GM19372 (cell line): Measurements from ENCODE around the gene MYRFL.

Experiments
- ATAC-seq: cut with Tn5 transposase; IDR thresholded peaks from one replicate; pipeline ENCODE4 v1.9.1; 2021; ENCODE audit warnings: mild to moderate bottlenecking, low read depth, moderate library complexity; ENCODE audit not compliant: unreplicated experiment

The MYRFL gene

GRCh38 chr12:69894800-69895383 lies 69.9 kb downstream of the MYRFL start:
- no peak for ATAC-seq

- no peak for ATAC-seq
These were observed 71.8 kb downstream of the MYRFL start for GRCh38 chr12:69896653-69897381.

- ATAC-seq, result no peak
These were observed 72.7 kb downstream of the MYRFL start for GRCh38 chr12:69897744-69898143.

- ATAC-seq, result no peak
These were observed 73.2 kb downstream of the MYRFL start for GRCh38 chr12:69898236-69898635.

GRCh38 chr12:69900720-69901131 lies 75.7 kb downstream of the MYRFL start:
- peak; percentile 75 for ATAC-seq

- ATAC-seq, result no peak
These were observed 76.3 kb downstream of the MYRFL start for GRCh38 chr12:69901221-69901905.

GRCh38 chr12:69903548-69903947 lies 78.5 kb downstream of the MYRFL start:
- ATAC-seq, result no peak

GRCh38 chr12:69904777-69905176 lies 79.8 kb downstream of the MYRFL start:
- no peak for ATAC-seq

GRCh38 chr12:69905801-69906200 lies 80.8 kb downstream of the MYRFL start:
- ATAC-seq, result no peak

- ATAC-seq, result peak; percentile 86
These were observed 81.6 kb downstream of the MYRFL start for GRCh38 chr12:69906411-69907216.

GRCh38 chr12:69908203-69908602 lies 83.2 kb downstream of the MYRFL start:
- ATAC-seq, result no peak

GRCh38 chr12:69910694-69911093 lies 85.7 kb downstream of the MYRFL start:
- ATAC-seq, result no peak

GRCh38 chr12:69913526-69913925 lies 88.5 kb downstream of the MYRFL start:
- ATAC-seq, result no peak

- ATAC-seq, result no peak
These were observed 90.9 kb downstream of the MYRFL start for GRCh38 chr12:69915964-69916363.

- no peak for ATAC-seq
These were observed 91.7 kb downstream of the MYRFL start for GRCh38 chr12:69916544-69917235.

- ATAC-seq, result no peak
These were observed 93.3 kb downstream of the MYRFL start for GRCh38 chr12:69918287-69918686.

GRCh38 chr12:69919495-69919894 lies 94.5 kb downstream of the MYRFL start:
- ATAC-seq, result no peak

GRCh38 chr12:69921831-69922230 lies 96.8 kb downstream of the MYRFL start:
- no peak for ATAC-seq

GRCh38 chr12:69922999-69923398 lies 98.0 kb downstream of the MYRFL start:
- ATAC-seq, result no peak

GRCh38 chr12:69925291-69925690 lies 100.3 kb downstream of the MYRFL start:
- ATAC-seq, result no peak
